ENCODE results near the gene APLP1.

Gene APLP1

GRCh38 chr19:35879770-35880317, 11.5 kb downstream of the APLP1 start:
- Histone ChIP-seq H3K79me2 (ENCODE audit: insufficient read depth, low read length) (no peaks in the 10 kb centered on the region), H3K4me1 (ENCODE audit: insufficient read depth, low read length) (peaks cover 6% of the 10 kb centered on the region), H3K9me3 (ENCODE audit: insufficient read depth, low read length, severe bottlenecking) (no peaks in the 10 kb centered on the region), H3K27me3 (ENCODE audit: insufficient read depth, low read length, poor library complexity) (no peaks in the 10 kb centered on the region), H3K9ac (ENCODE audit: low read depth, low read length) (no peak overlapping the region), H3K4me3 (ENCODE audit: low read depth in 1 of 2, low read length in 2 of 2) (no peak overlapping the region), H2AFZ (ENCODE audit: low read depth, low read length) (no peak overlapping the region), H3K4me2 (ENCODE audit: insufficient read depth, low read length) (peak overlapping the region; percentile 51; the same call in 1 of the 2 replicates), H3K36me3 (ENCODE audit: insufficient read depth, low read length) (no peaks in the 10 kb centered on the region), H3K27ac (ENCODE audit: low read length) (no peak overlapping the region), H4K20me1 (ENCODE audit: insufficient read depth, low read length) (peaks cover 8% of the 10 kb centered on the region)
- no peak for TF ChIP-seq CTCF (IDR thresholded peaks at IDR 0.05; ENCODE audit: borderline replicate concordance, extremely low read depth, low read length, poor library complexity, severe bottlenecking)
- TF ChIP-seq EZH2 (IDR thresholded peaks at IDR 0.05; ENCODE audit: borderline replicate concordance, low read depth, low read length, severe bottlenecking): no peak
- DNase-seq: peak; percentile 91
- peak; percentile 98 for ATAC-seq (ENCODE audit: insufficient read depth, low read depth)

- H4K20me1 ChIP-seq (ENCODE audit: insufficient read depth, low read length): peaks cover 8% of the 10 kb centered on the region
- no peak overlapping the region for H3K4me3 ChIP-seq (ENCODE audit: low read depth in 1 of 2, low read length in 2 of 2)
- ATAC-seq (ENCODE audit: insufficient read depth, low read depth): peak; percentile 44; the same call in 2 of the 3 replicates
- no peaks in the 10 kb centered on the region for H3K9me3 ChIP-seq (ENCODE audit: insufficient read depth, low read length, severe bottlenecking)
- H3K4me1 ChIP-seq (ENCODE audit: insufficient read depth, low read length): peaks cover 6% of the 10 kb centered on the region
- H3K4me2 ChIP-seq (ENCODE audit: insufficient read depth, low read length): no peak overlapping the region
- no peak overlapping the region for H3K9ac ChIP-seq (ENCODE audit: low read depth, low read length)
- no peaks in the 10 kb centered on the region for H3K36me3 ChIP-seq (ENCODE audit: insufficient read depth, low read length)
- H2AFZ ChIP-seq (ENCODE audit: low read depth, low read length): no peak overlapping the region
- TF ChIP-seq CTCF (IDR thresholded peaks at IDR 0.05; ENCODE audit: borderline replicate concordance, extremely low read depth, low read length, poor library complexity, severe bottlenecking) (peak; percentile 70), EZH2 (IDR thresholded peaks at IDR 0.05; ENCODE audit: borderline replicate concordance, low read depth, low read length, severe bottlenecking) (no peak)
- H3K27me3 ChIP-seq (ENCODE audit: insufficient read depth, low read length, poor library complexity): no peaks in the 10 kb centered on the region
- H3K27ac ChIP-seq (ENCODE audit: low read length): no peak overlapping the region
- peak; percentile 43 for DNase-seq
- H3K79me2 ChIP-seq (ENCODE audit: insufficient read depth, low read length): no peaks in the 10 kb centered on the region
These were observed 13.9 kb downstream of the APLP1 start for GRCh38 chr19:35882114-35882832.

- Histone ChIP-seq H3K9me3 (ENCODE audit: insufficient read depth, low read length, severe bottlenecking) (no peaks in the 10 kb centered on the region), H3K36me3 (ENCODE audit: insufficient read depth, low read length) (peaks cover 11% of the 10 kb centered on the region), H2AFZ (ENCODE audit: low read depth, low read length) (no peak overlapping the region), H3K9ac (ENCODE audit: low read depth, low read length) (no peak overlapping the region), H4K20me1 (ENCODE audit: insufficient read depth, low read length) (peaks cover 8% of the 10 kb centered on the region), H3K27me3 (ENCODE audit: insufficient read depth, low read length, poor library complexity) (no peaks in the 10 kb centered on the region), H3K79me2 (ENCODE audit: insufficient read depth, low read length) (no peaks in the 10 kb centered on the region), H3K4me1 (ENCODE audit: insufficient read depth, low read length) (peaks cover 6% of the 10 kb centered on the region), H3K4me3 (ENCODE audit: low read depth in 1 of 2, low read length in 2 of 2) (no peak overlapping the region), H3K4me2 (ENCODE audit: insufficient read depth, low read length) (no peak overlapping the region), H3K27ac (ENCODE audit: low read length) (no peak overlapping the region)
- TF ChIP-seq EZH2 (IDR thresholded peaks at IDR 0.05; ENCODE audit: borderline replicate concordance, low read depth, low read length, severe bottlenecking): no peak
- no peak for TF ChIP-seq CTCF (IDR thresholded peaks at IDR 0.05; ENCODE audit: borderline replicate concordance, extremely low read depth, low read length, poor library complexity, severe bottlenecking)
- DNase-seq: no peak
- no peak for ATAC-seq (ENCODE audit: insufficient read depth, low read depth)
These were observed 15.5 kb downstream of the APLP1 start for GRCh38 chr19:35883882-35884281.
